Ascending aorta (tissue), 2 donors: ENCODE measurements around the gene CUL2. TPM values are rescaled to one million over a fixed set of nuclear protein-coding genes. Genes with fewer than 3 reads are reported as not detected.
"Not testable (repeated sequence)": the region's sequence is repeated elsewhere in the genome, so short reads cannot be mapped to it uniquely, and the experiment has no call there.

Experiments
- DNase-seq, 2 donors: peaks; one replicate each; pipeline ENCODE4 v3.0.0-alpha.2; 2019; ENCODE audit warnings: low spot score in 2 of 2
- H3K27ac ChIP-seq, 2 donors: fragments of 200-600 bp; sonication (generic); one replicate each; pipeline ENCODE4 v1.5.1; 2016 to 2017; ENCODE audit warnings: mild to moderate bottlenecking in 1 of 2
- H3K27me3 ChIP-seq: fragments of 200-600 bp; sonication (generic); one replicate; pipeline ENCODE4 v1.5.1; 2017
- H3K36me3 ChIP-seq, 2 donors: fragments of 200-600 bp; sonication (generic); one replicate each; pipeline ENCODE4 v1.5.1; 2016
- H3K4me1 ChIP-seq, 2 donors: fragments of 200-600 bp; sonication (generic); one replicate each; pipeline ENCODE4 v1.5.1; 2016 to 2017; ENCODE audit warnings: mild to moderate bottlenecking in 1 of 2
- H3K4me3 ChIP-seq, 2 donors: fragments of 200-600 bp; sonication (generic); one replicate each; pipeline ENCODE4 v1.5.1; 2016 to 2017; ENCODE audit warnings: mild to moderate bottlenecking in 1 of 2
- H3K9me3 ChIP-seq, 2 donors: fragments of 200-600 bp; sonication (generic); one replicate each; pipeline ENCODE4 v1.5.1; 2016
- CTCF ChIP-seq, 3 experiments: fragments of 200-600 bp in 2 of 3; fragments of 450-650 bp in 1 of 3; sonication (generic) in 2 of 3; IDR thresholded peaks; one replicate each; pipeline ENCODE4 v1.5.1; 2016 to 2019; ENCODE audit warnings: antibody characterized with exemption in 3 of 3, mild to moderate bottlenecking in 1 of 3, moderate library complexity in 1 of 3
- intact Hi-C: fragments of 100-400 bp; cut with DNase I; formaldehyde crosslinking; loops from one replicate; pipeline ENCODE4 v1.15.1; 2023
- total RNA-seq: library from RNA; depleted of rRNA; stranded (reverse); fragments of >200 nt; gene quantifications from one replicate; pipeline ENCODE4 v1.1.0, GENCODE V29; 2016

The CUL2 gene
- total RNA-seq, 1 donor from 2014 or later, result 9.7 TPM

GRCh38 chr10:35058686-35059085 lies 31.5 kb downstream of the CUL2 start:
- Histone ChIP-seq H3K27ac (no peak overlapping the region), H3K36me3 (peaks cover 28 to 62% of the 10 kb centered on the region in 2 donors), H3K4me3 (no peak overlapping the region), H3K9me3 (no peaks in the 10 kb centered on the region), H3K4me1 (no peaks in the 10 kb centered on the region), H3K27me3 (no peaks in the 10 kb centered on the region)
- no peak for TF ChIP-seq CTCF (IDR thresholded peaks at IDR 0.05)
- DNase-seq, result no peak
- intact Hi-C loops, result no loop called here

- intact Hi-C loops, result no loop called here
Measured at GRCh38 chr10:35058134-35058533, 32.0 kb downstream of the CUL2 start.

GRCh38 chr10:35056686-35057085 lies 33.5 kb downstream of the CUL2 start:
- Histone ChIP-seq H3K27me3 (no peaks in the 10 kb centered on the region), H3K4me1 (no peaks in the 10 kb centered on the region), H3K27ac (no peak overlapping the region), H3K9me3 (no peaks in the 10 kb centered on the region), H3K4me3 (no peak overlapping the region), H3K36me3 (peaks cover 21 to 57% of the 10 kb centered on the region in 2 donors)
- TF ChIP-seq CTCF (IDR thresholded peaks at IDR 0.05), result no peak
- intact Hi-C loops, result no loop called here
- DNase-seq, result no peak

More at GRCh38 chr10:35058134-35058533, 32.0 kb downstream of the CUL2 start:
- Histone ChIP-seq H3K27me3 (no peaks in the 10 kb centered on the region), H3K27ac (no peak overlapping the region), H3K4me3 (no peak overlapping the region), H3K36me3 (peaks cover 31 to 61% of the 10 kb centered on the region in 2 donors), H3K9me3 (no peaks in the 10 kb centered on the region), H3K4me1 (no peaks in the 10 kb centered on the region)
- no peak for TF ChIP-seq CTCF (IDR thresholded peaks at IDR 0.05)
- DNase-seq, result no peak

- Histone ChIP-seq H3K9me3 (no peaks in the 10 kb centered on the region), H3K4me3 (no peak overlapping the region), H3K4me1 (no peaks in the 10 kb centered on the region), H3K36me3 (peaks cover 21 to 52% of the 10 kb centered on the region in 2 donors), H3K27me3 (no peaks in the 10 kb centered on the region), H3K27ac (no peak overlapping the region)
- no peak for TF ChIP-seq CTCF (IDR thresholded peaks at IDR 0.05)
- intact Hi-C loops, result no loop called here
- no peak for DNase-seq
Measured at GRCh38 chr10:35056133-35056532, 34.0 kb downstream of the CUL2 start.

GRCh38 chr10:35050568-35050967 lies 39.6 kb downstream of the CUL2 start:
- no peak overlapping the region for H3K4me3 ChIP-seq
- H3K27ac ChIP-seq, result no peak overlapping the region
- H3K4me1 ChIP-seq, result no peaks in the 10 kb centered on the region
- intact Hi-C loops, result no loop called here
- no peak for DNase-seq
- H3K9me3 ChIP-seq, result no peaks in the 10 kb centered on the region
- H3K27me3 ChIP-seq, result no peaks in the 10 kb centered on the region
- H3K36me3 ChIP-seq, result peaks cover 2 to 46% of the 10 kb centered on the region in 2 donors
- TF ChIP-seq CTCF (IDR thresholded peaks at IDR 0.05), result no peak

GRCh38 chr10:35046074-35046473 lies 44.1 kb downstream of the CUL2 start:
- DNase-seq, result no peak
- Histone ChIP-seq H3K4me1 (no peaks in the 10 kb centered on the region), H3K4me3 (no peak overlapping the region), H3K27ac (no peak overlapping the region), H3K27me3 (no peaks in the 10 kb centered on the region), H3K9me3 (no peaks in the 10 kb centered on the region), H3K36me3 (peaks cover 8 to 47% of the 10 kb centered on the region in 2 donors)
- intact Hi-C loops, result no loop called here
- TF ChIP-seq CTCF (IDR thresholded peaks at IDR 0.05), result no peak

- DNase-seq, intact Hi-C loops, H3K27me3 ChIP-seq, H3K4me3 ChIP-seq, H3K9me3 ChIP-seq, H3K4me1 ChIP-seq, H3K27ac ChIP-seq: not testable (repeated sequence)
- H3K36me3 ChIP-seq, result peaks cover 8 to 55% of the 10 kb centered on the region in 2 donors
Measured at GRCh38 chr10:35045275-35045674, 44.9 kb downstream of the CUL2 start.
